GM12801 (cell line): ENCODE measurements around the gene EFCAB5.

Experiments
- CTCF ChIP-seq: IDR thresholded peaks from one replicate; pipeline ENCODE4 v1.5.1; 2011; ENCODE audit warnings: control low read depth; ENCODE audit not compliant: insufficient read length; ENCODE audit errors: extremely low read depth

Gene EFCAB5

GRCh38 chr17:30124273-30124796, 182.9 kb downstream of the EFCAB5 start:
- TF ChIP-seq CTCF: no peak

- no peak for TF ChIP-seq CTCF
Measured at GRCh38 chr17:30130121-30130520, 188.7 kb downstream of the EFCAB5 start.

DNA sequence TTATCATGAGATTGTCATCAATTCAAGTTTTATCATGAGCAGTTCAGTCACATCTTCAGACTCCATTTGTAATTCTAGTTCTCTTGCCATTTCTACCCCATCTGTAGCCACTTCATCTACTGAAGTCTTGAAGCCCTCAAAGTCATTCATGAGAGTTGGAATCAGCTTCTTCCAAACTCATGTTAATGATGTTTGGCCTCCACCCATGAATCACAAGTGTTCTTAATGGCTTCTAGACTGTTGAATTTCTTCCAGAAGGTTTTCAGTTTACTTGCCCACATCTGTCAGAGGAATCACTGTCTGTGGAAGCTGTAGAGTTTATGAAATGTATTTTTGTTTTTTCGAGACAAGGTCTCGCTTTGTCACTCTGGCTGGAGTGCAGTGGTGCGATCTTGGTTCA, 191.2 kb downstream of the EFCAB5 start:
- TF ChIP-seq CTCF: no peak

DNA sequence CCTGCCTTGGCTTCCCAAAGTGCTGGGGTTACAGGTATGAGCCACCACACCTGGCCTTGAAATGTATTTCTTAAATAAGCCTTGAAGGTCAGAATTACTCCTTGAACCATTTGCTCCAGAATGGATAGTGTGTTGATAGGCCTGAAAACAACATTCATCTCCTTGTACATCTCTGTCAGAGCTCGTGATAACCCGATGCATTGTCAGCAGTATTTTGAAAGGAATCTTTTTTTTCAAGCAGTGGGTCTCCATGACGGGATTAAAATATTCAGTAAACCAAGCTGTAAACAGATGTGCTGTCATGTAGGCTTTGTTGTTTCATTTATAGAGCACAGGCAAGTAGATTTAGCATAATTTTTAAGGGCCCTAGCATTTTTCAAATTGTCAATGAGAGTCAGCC, 191.8 kb downstream of the EFCAB5 start:
- no peak for TF ChIP-seq CTCF

DNA sequence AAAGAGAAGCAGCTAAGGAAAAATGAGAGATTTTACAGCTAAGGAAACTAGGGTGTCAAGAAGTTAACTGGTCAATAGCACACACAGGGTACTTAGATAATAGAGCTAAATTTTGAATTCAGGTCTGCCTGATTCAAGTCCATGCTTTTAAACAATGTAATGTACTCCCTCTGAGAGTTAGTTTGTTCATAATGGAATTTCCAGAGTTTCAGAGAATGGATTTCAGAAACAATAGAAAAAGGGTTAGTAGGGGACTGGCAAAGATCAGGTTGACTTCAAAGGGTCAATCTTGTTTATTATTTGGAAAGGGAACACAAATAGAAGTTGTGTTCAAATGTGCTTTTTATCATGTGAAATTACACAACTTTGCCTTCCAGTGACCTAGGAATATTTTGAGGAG, 193.1 kb downstream of the EFCAB5 start:
- TF ChIP-seq CTCF: no peak

GRCh38 chr17:30137158-30137557, 195.7 kb downstream of the EFCAB5 start:
- TF ChIP-seq CTCF: no peak

- TF ChIP-seq CTCF: no peak
Measured at GRCh38 chr17:30148376-30148775, 206.9 kb downstream of the EFCAB5 start.

GRCh38 chr17:30151471-30151870, 210.0 kb downstream of the EFCAB5 start:
- no peak for TF ChIP-seq CTCF
